RKO (cell line): Measurements from ENCODE around the gene ADGRF3.
A peak's percentile ranks its signal among the peaks of the same experiment; 100 is the strongest.
"Not testable (repeated sequence)": the region's sequence is repeated elsewhere in the genome, so short reads cannot be mapped to it uniquely, and the experiment has no call there.

ENCODE experiments used
- DNase-seq: peaks from one replicate; pipeline ENCODE4 v3.0.0-alpha.2; 2016; ENCODE audit warnings: low spot score

ADGRF3 gene

GRCh38 chr2:26349690-26350089 is 3.1 kb upstream of the ADGRF3 start:
- no peak for DNase-seq

- DNase-seq: peak; percentile 36
Measured at GRCh38 chr2:26347286-26347865, 787 bp upstream of the ADGRF3 start.

- DNase-seq: peak; percentile 99
Measured at GRCh38 chr2:26345545-26346453, 790 bp downstream of the ADGRF3 start, which contains the start of gene SELENOI. Gene SELENOI, plus strand, starts transcription at chr2:26346143. Its CDS starts 90 bp downstream, at chr2:26346233.

- DNase-seq: no peak
Measured at GRCh38 chr2:26345283-26345544, 1.4 kb downstream of the ADGRF3 start.

- DNase-seq: peak; percentile 67
Measured at GRCh38 chr2:26344581-26345282, 1.9 kb downstream of the ADGRF3 start.

GRCh38 chr2:26340831-26341230 is 5.8 kb downstream of the ADGRF3 start:
- DNase-seq: no peak

GRCh38 chr2:26337298-26337697 is 9.3 kb downstream of the ADGRF3 start:
- no peak for DNase-seq

GRCh38 chr2:26336719-26337118 is 9.9 kb downstream of the ADGRF3 start:
- DNase-seq: no peak

GRCh38 chr2:26335231-26335630 is 11.4 kb downstream of the ADGRF3 start:
- no peak for DNase-seq

GRCh38 chr2:26333293-26333692 is 13.3 kb downstream of the ADGRF3 start:
- DNase-seq: no peak

- not testable (repeated sequence) for DNase-seq
Measured at GRCh38 chr2:26331321-26331720, 15.3 kb downstream of the ADGRF3 start.

- no peak for DNase-seq
Measured at GRCh38 chr2:26330604-26331003, 16.0 kb downstream of the ADGRF3 start.

- DNase-seq: peak; percentile 81
Measured at GRCh38 chr2:26330114-26330549, 16.5 kb downstream of the ADGRF3 start.

GRCh38 chr2:26329083-26329482 is 17.5 kb downstream of the ADGRF3 start:
- DNase-seq: not testable (repeated sequence)

- no peak for DNase-seq
Measured at GRCh38 chr2:26327291-26328272, 19.0 kb downstream of the ADGRF3 start.

- DNase-seq: no peak
Measured at GRCh38 chr2:26326514-26326913, 20.1 kb downstream of the ADGRF3 start.

- peak; percentile 11 for DNase-seq
Measured at GRCh38 chr2:26325851-26326250, 20.7 kb downstream of the ADGRF3 start.

GRCh38 chr2:26324903-26325302 is 21.7 kb downstream of the ADGRF3 start:
- DNase-seq: no peak

GRCh38 chr2:26324479-26324878 is 22.1 kb downstream of the ADGRF3 start:
- DNase-seq: not testable (repeated sequence)

GRCh38 chr2:26318950-26319349 is 27.6 kb downstream of the ADGRF3 start:
- no peak for DNase-seq

GRCh38 chr2:26317377-26318105 is 29.0 kb downstream of the ADGRF3 start:
- no peak for DNase-seq
